GM18519 (cell line): Measurements from ENCODE around the gene CDK5RAP2.

Source experiments
- ATAC-seq: cut with Tn5 transposase; IDR thresholded peaks from one replicate; pipeline ENCODE4 v1.9.1; 2021; ENCODE audit warnings: mild to moderate bottlenecking, moderate library complexity; ENCODE audit not compliant: unreplicated experiment, low FRiP score

The CDK5RAP2 gene

DNA sequence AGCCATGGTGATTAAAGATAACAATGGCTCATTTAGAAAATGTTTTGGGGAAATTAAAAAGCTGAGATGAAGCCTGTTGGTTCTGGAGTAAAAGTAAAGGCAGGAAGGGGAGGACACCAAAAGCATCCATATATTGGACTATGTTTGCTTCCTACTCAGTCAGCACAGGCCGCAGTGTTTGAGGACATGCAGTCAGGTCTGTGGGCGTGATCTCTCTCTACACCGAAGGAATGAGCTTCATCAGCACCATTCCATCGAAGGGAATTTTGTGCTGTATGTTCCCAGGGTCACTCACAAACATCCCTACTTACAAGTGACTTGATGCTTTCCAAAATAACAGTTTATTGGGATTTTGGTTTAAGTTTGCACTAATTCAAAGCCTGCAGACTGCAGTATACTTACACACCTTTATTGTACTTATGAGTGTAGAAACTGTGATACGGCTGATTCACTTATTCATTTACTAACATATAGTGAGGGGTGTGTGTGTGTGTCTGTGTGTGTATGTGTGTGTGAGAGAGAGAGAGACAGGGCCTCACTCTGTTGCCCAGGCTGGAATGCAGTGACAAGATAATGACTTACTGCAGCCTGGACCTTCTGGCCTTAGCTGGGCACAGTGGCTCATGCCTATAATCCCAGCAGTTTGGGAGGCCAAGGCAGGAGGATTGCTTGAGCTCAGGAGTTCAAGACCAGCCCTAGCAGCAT, 13.4 kb upstream of the CDK5RAP2 start:
- ATAC-seq, result no peak

DNA sequence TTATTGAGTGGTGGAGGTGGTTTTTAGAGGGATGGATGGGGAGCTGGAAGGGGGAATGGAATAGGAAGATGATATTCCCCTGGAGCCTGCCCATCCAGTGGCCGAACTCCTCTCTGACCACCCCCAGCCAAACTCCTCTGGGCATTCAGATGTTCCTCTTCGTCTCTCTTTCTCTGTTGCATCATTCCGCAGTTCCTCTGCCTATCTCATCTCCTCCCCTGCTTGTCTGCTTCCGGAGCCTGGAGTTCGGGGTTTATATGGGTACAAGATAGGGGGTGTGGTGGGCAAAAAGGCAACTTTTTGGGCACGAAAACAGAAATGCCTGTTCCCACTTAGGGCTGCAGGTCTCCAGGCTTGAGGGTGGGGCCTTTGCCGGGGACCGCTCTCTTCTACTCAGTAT, 12.2 kb upstream of the CDK5RAP2 start:
- no peak for ATAC-seq

DNA sequence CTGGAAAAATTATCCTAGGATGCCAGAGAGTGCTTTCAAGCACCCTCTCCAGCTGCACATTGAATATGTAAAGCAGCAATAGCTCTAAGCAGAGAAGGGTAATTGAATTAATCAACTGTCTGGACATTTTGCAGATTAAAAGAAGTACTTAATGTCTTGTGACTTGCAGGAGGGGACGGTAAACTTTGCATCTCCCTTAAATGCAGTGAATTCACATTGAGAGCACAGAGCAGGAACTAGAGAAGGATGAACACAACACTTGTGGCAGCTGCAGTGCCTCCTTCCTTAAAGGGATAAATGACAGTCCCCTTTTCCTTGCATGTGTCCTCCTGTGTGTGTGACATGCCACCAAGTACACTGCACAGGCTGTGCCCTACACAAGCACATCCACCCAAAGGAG, 7.4 kb upstream of the CDK5RAP2 start:
- ATAC-seq, result no peak

- no peak for ATAC-seq
These were observed 4.0 kb upstream of the CDK5RAP2 start for GRCh38 chr9:120583958-120584369.

GRCh38 chr9:120579139-120580050, 572 bp downstream of the CDK5RAP2 start:
- peak; percentile 31 for ATAC-seq

- ATAC-seq, result no peak
These were observed 5.5 kb downstream of the CDK5RAP2 start for GRCh38 chr9:120574473-120574872.

DNA sequence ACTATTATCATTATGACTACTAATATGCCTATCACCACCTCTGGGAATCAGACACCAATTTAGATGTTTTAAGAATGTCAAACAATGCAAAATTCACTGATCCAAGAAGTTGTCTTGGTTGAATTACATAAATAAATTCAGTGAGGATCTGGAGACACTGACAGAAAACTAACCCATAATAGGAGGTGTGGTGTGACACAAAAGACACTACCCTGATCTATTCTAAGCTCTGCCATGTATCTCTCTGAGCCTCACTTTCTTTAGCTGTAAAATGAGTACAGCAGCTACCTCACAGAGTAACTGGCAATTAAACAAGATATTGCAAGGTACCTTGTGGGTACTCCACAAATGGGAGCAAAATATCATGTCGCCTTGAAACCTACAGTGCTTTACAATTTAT, 7.5 kb downstream of the CDK5RAP2 start:
- no peak for ATAC-seq

GRCh38 chr9:120571443-120572257, 8.3 kb downstream of the CDK5RAP2 start:
- no peak for ATAC-seq

- ATAC-seq, result no peak
These were observed 9.7 kb downstream of the CDK5RAP2 start for GRCh38 chr9:120570296-120570695.

GRCh38 chr9:120569556-120569955, 10.4 kb downstream of the CDK5RAP2 start:
- ATAC-seq, result no peak

DNA sequence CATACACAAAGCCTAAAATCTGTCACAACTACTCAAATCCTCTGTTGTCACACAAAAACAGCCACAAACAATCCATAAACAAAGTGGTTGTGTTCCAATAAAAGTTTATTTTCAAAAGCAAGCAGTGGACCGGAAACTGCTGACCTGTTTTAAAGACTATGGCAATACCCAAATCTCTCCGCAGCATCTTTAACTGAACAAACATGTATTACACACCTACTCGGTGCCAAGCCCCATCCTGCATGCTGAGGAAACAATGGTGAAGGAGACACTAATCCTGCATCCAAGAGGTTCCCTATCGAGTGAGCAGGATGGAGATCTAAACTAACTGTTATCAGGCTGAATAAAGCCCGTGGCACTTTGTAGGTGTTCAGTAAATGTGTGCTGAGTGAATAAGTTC, 11.2 kb downstream of the CDK5RAP2 start:
- ATAC-seq, result no peak

- ATAC-seq, result no peak
These were observed 12.1 kb downstream of the CDK5RAP2 start for GRCh38 chr9:120567874-120568273.

DNA sequence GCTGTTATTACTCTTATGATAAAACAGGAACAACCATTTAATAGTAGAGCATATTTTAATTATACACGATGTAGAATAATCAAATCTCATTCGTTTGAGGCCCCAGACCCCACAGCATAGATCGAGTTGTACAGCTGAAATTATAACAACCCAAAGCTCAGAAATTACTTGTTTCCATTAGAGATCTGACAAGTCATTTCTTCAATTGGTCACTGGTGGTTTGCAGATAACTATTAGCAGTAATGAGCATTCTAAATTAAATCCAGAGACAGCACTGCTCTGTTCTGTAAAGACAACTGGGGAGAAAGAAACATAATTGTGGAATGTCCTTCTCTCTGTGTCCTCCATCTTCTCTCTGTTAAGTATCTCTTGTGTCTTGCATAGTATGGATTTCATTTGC, 12.9 kb downstream of the CDK5RAP2 start:
- no peak for ATAC-seq

DNA sequence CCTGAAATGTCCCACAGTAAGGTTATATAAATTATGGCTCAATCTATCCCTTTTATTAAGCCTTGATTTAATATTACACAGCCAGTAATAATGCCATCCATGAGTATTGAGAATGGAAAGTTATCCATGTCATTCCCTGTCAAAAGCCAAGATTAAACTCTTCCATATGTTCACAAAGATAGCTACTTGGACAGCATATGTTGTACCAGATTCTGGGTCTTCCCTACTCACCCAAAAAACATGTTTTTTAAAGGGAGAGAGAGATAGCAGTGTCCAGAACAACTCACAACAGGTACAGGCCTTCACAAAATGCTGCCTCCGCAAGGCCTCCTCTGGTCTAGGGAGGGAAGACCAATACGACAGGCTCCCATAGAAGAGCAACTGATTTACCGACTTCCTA, 15.4 kb downstream of the CDK5RAP2 start:
- ATAC-seq, result no peak

DNA sequence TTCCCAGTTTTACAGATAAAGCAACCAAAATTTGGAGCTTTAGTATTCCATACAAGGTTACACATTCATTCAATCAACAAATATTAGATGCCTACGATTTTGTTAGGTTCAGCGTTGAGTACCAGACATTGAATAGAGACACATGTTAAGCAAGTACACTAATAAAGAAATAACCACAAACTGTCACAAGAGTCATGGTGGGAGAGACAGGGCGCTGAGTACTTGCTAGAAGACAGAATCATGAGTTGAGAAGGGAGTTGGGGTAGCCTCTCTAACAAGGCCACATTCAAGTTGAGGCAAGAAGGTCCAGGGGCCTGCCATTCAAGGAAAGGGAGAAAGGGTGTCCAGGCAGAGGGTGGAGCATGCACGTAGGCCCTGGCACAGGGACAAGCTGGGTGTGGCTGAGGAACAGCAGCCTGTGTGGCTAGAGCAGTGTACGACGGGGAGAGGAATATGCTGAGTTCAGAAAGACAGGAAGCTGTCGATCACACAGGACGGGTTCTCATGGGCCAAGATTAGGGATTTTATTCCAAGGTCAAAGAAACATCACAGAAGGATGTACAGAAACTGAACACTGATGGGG, 17.0 kb downstream of the CDK5RAP2 start:
- no peak for ATAC-seq

DNA sequence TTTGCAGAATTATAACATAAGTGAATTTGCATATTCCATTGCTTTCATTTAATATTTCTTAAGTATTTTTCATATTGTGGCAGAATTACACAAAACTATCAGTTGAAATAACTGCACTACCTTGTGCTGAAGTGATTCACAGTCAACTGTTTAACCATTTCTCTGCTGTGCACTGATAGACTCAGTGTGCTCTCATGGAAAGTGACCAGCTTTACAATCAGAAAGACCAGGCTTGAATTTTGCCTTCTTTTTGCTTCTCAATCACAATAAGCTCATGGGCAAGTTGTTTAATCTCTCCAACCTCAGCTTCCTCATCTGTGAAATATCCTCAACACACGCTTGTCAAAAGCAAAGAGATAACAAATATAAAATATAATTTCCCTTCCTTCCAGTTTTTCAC, 18.3 kb downstream of the CDK5RAP2 start:
- no peak for ATAC-seq

DNA sequence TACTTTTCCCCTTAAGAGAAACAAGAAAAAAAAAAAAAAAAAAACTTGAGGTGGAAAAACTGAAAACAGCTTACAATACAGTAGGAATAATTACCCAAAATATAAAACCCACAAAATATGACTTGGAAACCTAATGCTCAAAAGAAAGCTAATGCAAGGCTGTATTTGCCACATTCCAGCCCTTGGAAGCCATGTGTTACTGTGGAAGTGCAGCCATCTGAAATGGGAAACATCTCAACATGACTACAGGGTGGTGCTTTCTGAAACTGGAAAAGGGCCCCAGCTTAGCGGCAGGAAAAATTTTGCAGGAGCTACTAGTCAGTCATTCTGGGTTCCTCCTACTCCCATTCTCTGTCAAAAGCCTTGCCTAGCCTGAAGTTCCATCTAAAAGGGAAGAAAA, 20.4 kb downstream of the CDK5RAP2 start:
- no peak for ATAC-seq

DNA sequence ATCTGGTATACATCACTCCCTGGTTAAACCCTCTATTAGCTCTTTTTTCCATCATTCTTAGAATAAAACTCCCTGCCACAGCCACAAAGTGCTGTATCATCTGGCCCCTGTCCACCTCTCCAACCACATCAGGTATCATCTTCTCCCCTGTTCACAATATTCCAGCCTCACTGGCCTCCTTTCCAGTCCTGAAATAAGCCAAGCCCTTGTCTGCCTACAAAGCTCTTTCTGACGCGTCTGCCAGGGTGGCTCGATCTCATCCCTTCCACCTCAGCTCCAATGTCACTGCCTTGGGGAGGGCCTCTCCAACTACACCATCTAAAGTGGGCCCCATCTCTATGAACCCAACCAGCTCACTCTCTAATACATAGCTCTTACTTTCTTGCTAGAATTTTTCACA, 21.5 kb downstream of the CDK5RAP2 start:
- ATAC-seq, result no peak

GRCh38 chr9:120557205-120557604, 22.8 kb downstream of the CDK5RAP2 start:
- ATAC-seq, result no peak

- no peak for ATAC-seq
These were observed 23.2 kb downstream of the CDK5RAP2 start for GRCh38 chr9:120556775-120557174.

GRCh38 chr9:120555839-120556238, 24.1 kb downstream of the CDK5RAP2 start:
- ATAC-seq, result no peak
